Hepatocyte (in vitro differentiated cells): ENCODE measurements around the gene ZNF385B.

Experiments used
- EZH2phosphoT487 ChIP-seq: fragments of 200-600 bp; sonication (generic); IDR thresholded peaks from one replicate; pipeline ENCODE4 v1.6.1; 2018; ENCODE audit warnings: antibody characterized with exemption, mild to moderate bottlenecking, low read depth, moderate library complexity; ENCODE audit not compliant: unreplicated experiment, severe bottlenecking
- TF ChIP-seq, protein P1 (sequence below): fragments of 200-600 bp; sonication (generic); IDR thresholded peaks from 2 replicates; pipeline ENCODE4 v1.5.1; 2016; ENCODE audit warnings: antibody characterized with exemption, mild to moderate bottlenecking; ENCODE audit not compliant: poor library complexity

DNA sequence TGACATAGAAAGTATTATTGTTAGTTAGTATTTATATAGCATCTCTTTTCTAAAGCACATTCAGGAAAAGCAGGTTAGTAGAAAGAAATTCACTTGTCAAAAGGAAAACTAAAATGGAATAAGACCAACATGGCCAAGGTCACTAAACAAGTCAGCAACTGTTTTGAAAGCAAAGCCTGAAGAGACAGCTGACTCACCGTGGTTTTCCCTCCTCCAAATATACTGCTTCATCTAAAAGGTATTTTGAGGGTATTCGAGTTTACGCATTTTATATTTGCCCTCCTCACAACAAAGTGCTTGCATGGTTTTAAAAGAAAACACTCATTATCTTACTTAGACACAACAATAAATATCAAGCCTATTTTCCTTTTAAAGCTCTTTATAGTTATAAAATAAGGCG is 24.0 kb downstream of the ZNF385B start:
- TF ChIP-seq, protein P1, sequence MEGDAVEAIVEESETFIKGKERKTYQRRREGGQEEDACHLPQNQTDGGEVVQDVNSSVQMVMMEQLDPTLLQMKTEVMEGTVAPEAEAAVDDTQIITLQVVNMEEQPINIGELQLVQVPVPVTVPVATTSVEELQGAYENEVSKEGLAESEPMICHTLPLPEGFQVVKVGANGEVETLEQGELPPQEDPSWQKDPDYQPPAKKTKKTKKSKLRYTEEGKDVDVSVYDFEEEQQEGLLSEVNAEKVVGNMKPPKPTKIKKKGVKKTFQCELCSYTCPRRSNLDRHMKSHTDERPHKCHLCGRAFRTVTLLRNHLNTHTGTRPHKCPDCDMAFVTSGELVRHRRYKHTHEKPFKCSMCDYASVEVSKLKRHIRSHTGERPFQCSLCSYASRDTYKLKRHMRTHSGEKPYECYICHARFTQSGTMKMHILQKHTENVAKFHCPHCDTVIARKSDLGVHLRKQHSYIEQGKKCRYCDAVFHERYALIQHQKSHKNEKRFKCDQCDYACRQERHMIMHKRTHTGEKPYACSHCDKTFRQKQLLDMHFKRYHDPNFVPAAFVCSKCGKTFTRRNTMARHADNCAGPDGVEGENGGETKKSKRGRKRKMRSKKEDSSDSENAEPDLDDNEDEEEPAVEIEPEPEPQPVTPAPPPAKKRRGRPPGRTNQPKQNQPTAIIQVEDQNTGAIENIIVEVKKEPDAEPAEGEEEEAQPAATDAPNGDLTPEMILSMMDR, result no peak
- TF ChIP-seq EZH2phosphoT487, result no peak
